ENCODE results near the gene ADAMTS14. TPM values are rescaled to one million over a fixed set of nuclear protein-coding genes. Genes with fewer than 3 reads are reported as not detected.

The ADAMTS14 gene
- total RNA-seq, 1 experiment from 2014 or later = 2.1 TPM

- Mint-ChIP-seq H3K36me3 (no peaks in the 10 kb centered on the region), H3K27ac (no peak overlapping the region), H3K9me3 (0 out of 2 replicates have a peak, but pooled peaks cover 3% of the 10 kb centered on the region), H3K4me3 (no peak overlapping the region), H3K27me3 (ENCODE audit: low read depth) (no peaks in the 10 kb centered on the region), H3K4me1 (peaks cover 15% of the 10 kb centered on the region)
- DNase-seq (ENCODE audit: low spot score) (no peak), ATAC-seq (no peak)
- TF ChIP-seq ZNF232 (CRISPR knock-in tag; IDR thresholded peaks at IDR 0.05) (no peak), ATF2 (CRISPR knock-in tag; IDR thresholded peaks at IDR 0.05; ENCODE audit: borderline replicate concordance, low read depth) (no peak), ESRRA (CRISPR knock-in tag; IDR thresholded peaks at IDR 0.05; ENCODE audit: borderline replicate concordance) (no peak)
- CTCF ChIA-PET = no interaction called here
- POLR2A ChIA-PET = no interaction called here
Measured at GRCh38 chr10:70750156-70750703, 77.9 kb downstream of the ADAMTS14 start.

- DNase-seq (ENCODE audit: low spot score) (no peak), ATAC-seq (no peak)
- TF ChIP-seq ZNF532 (CRISPR knock-in tag; IDR thresholded peaks at IDR 0.05; ENCODE audit: borderline replicate concordance) (no peak), ZNF138 (CRISPR knock-in tag; conservative IDR thresholded peaks at IDR 0.05) (no peak), ZNF263 (CRISPR knock-in tag; IDR thresholded peaks at IDR 0.05; ENCODE audit: low read depth) (no peak), SMAD3 (CRISPR knock-in tag; IDR thresholded peaks at IDR 0.05; ENCODE audit: borderline replicate concordance) (no peak), USF2 (CRISPR knock-in tag; IDR thresholded peaks at IDR 0.05) (no peak), ZNF121 (CRISPR knock-in tag; IDR thresholded peaks at IDR 0.05) (no peak), NFATC4 (CRISPR knock-in tag; IDR thresholded peaks at IDR 0.05) (no peak), KAT7 (CRISPR knock-in tag; IDR thresholded peaks at IDR 0.05; ENCODE audit: borderline replicate concordance) (no peak), FOXK1 (CRISPR knock-in tag; IDR thresholded peaks at IDR 0.05) (no peak), ATF6 (CRISPR knock-in tag; IDR thresholded peaks at IDR 0.05) (no peak), CTCF (IDR thresholded peaks at IDR 0.05) (no peak), ATF1 (CRISPR knock-in tag; IDR thresholded peaks at IDR 0.05) (no peak), JAZF1 (CRISPR knock-in tag; IDR thresholded peaks at IDR 0.05) (no peak), EMX1 (CRISPR knock-in tag; IDR thresholded peaks at IDR 0.05) (no peak), PREB (CRISPR knock-in tag; IDR thresholded peaks at IDR 0.05; ENCODE audit: borderline replicate concordance) (no peak), ZNF423 (CRISPR knock-in tag; IDR thresholded peaks at IDR 0.05) (no peak), NR3C1 (CRISPR knock-in tag; conservative IDR thresholded peaks at IDR 0.05; ENCODE audit: low read depth) (no peak), ZNF317 (CRISPR knock-in tag; IDR thresholded peaks at IDR 0.05; ENCODE audit: borderline replicate concordance, low read depth) (no peak)
- no peaks in the 10 kb centered on the region for H3K9me3 Mint-ChIP-seq
- no peak overlapping the region for H3K4me3 Mint-ChIP-seq
- no peaks in the 10 kb centered on the region for H3K36me3 Mint-ChIP-seq
- POLR2A ChIA-PET = no interaction called here
- CTCF ChIA-PET = no interaction called here
- no peak overlapping the region for H3K27ac Mint-ChIP-seq
- no peaks in the 10 kb centered on the region for H3K27me3 Mint-ChIP-seq (ENCODE audit: low read depth)
- peaks cover 15% of the 10 kb centered on the region for H3K4me1 Mint-ChIP-seq
Measured at GRCh38 chr10:70751356-70751755, 79.0 kb downstream of the ADAMTS14 start.

All from WTC11 (cell line).